PC-3 (cell line): Measurements from ENCODE around the gene SDK1.

Experiments
- CTCF ChIP-seq: fragments of 300-600 bp; sonication (generic); conservative IDR thresholded peaks from 2 replicates; pipeline ENCODE4 v1.5.1; 2017; ENCODE audit warnings: antibody characterized with exemption, low read depth, mild to moderate bottlenecking, low read length
- EZH2 ChIP-seq: fragments of 300-600 bp; sonication (generic); IDR thresholded peaks from one replicate; pipeline ENCODE4 v1.6.1; 2017; ENCODE audit warnings: antibody characterized with exemption, mild to moderate bottlenecking, low read length; ENCODE audit not compliant: unreplicated experiment
- EZH2phosphoT487 ChIP-seq: fragments of 300-600 bp; sonication (generic); IDR thresholded peaks from 2 replicates; pipeline ENCODE4 v1.6.1; 2018; ENCODE audit warnings: mild to moderate bottlenecking, antibody characterized with exemption, low read length, borderline replicate concordance

DNA sequence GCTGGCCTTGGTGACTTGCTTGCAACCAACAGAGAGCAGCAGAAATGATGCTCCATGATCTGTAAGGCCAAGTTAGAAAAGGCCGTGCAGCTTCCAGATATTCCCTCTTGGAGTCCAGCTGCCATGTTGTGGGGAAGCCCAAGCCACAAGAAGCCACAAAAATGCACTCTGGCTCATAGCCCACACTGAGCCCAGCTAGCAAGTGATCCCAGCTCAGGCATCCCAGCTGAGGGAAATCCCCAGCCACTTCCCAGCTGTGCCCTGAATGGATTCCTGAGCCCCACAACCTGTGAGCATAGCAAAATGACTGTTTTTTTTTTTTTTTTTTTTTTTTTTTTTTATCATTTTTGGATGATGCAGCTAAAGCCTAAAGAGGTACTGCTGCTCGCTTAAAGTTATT is 11.1 kb upstream of the SDK1 start:
- no peak for TF ChIP-seq CTCF
- no peak for TF ChIP-seq EZH2
- TF ChIP-seq EZH2phosphoT487 = no peak
